NCI-H128 (cell line): Measurements from ENCODE around the gene TIE1.
"Not testable (repeated sequence)": the region's sequence is repeated elsewhere in the genome, so short reads cannot be mapped to it uniquely, and the experiment has no call there.

Experiments
- DNase-seq: peaks from one replicate; lab custom pipeline; 2025; ENCODE audit not compliant: unreplicated experiment; lab: John Stamatoyannopoulos, UW

Gene TIE1

GRCh38 chr1:43358746-43359693, 58.2 kb downstream of the TIE1 start, which contains the start of gene CDC20:
Gene CDC20, plus strand, starts transcription at chr1:43358981. Its CDS starts 235 bp downstream, at chr1:43359216.
- peak; percentile 99 for DNase-seq

GRCh38 chr1:43359696-43360095, 58.9 kb downstream of the TIE1 start:
- no peak for DNase-seq

GRCh38 chr1:43360616-43361015, 59.8 kb downstream of the TIE1 start:
- no peak for DNase-seq

GRCh38 chr1:43363283-43363934, 62.6 kb downstream of the TIE1 start:
- no peak for DNase-seq

GRCh38 chr1:43363935-43364525, 63.2 kb downstream of the TIE1 start:
- no peak for DNase-seq

GRCh38 chr1:43365678-43366077, 64.9 kb downstream of the TIE1 start:
- DNase-seq = no peak

GRCh38 chr1:43366179-43366578, 65.4 kb downstream of the TIE1 start:
- DNase-seq = no peak

- no peak for DNase-seq
Observed at GRCh38 chr1:43366601-43367025, 65.8 kb downstream of the TIE1 start.

- no peak for DNase-seq
Observed at GRCh38 chr1:43367026-43367903, 66.5 kb downstream of the TIE1 start.

GRCh38 chr1:43367904-43368645, 67.3 kb downstream of the TIE1 start, which contains the start of gene ELOVL1:
Gene ELOVL1, minus strand, starts transcription at chr1:43368011. Its CDS starts 2,402 bp downstream, at chr1:43365609.
- DNase-seq = peak; percentile 81

GRCh38 chr1:43368646-43369020, 67.9 kb downstream of the TIE1 start:
- no peak for DNase-seq

GRCh38 chr1:43369779-43370178, 69.0 kb downstream of the TIE1 start:
- DNase-seq = not testable (repeated sequence)

GRCh38 chr1:43370564-43370963, 69.8 kb downstream of the TIE1 start:
- DNase-seq = no peak

- DNase-seq = no peak
Observed at GRCh38 chr1:43372172-43372571, 71.4 kb downstream of the TIE1 start.
